GM19328 (cell line): ENCODE data around the gene C15orf62.
A peak's percentile ranks its signal among the peaks of the same experiment; 100 is the strongest.

ENCODE experiments used
- ATAC-seq: cut with Tn5 transposase; IDR thresholded peaks from one replicate; pipeline ENCODE4 v1.9.1; 2021; ENCODE audit warnings: mild to moderate bottlenecking, moderate library complexity; ENCODE audit not compliant: unreplicated experiment

Gene C15orf62

DNA sequence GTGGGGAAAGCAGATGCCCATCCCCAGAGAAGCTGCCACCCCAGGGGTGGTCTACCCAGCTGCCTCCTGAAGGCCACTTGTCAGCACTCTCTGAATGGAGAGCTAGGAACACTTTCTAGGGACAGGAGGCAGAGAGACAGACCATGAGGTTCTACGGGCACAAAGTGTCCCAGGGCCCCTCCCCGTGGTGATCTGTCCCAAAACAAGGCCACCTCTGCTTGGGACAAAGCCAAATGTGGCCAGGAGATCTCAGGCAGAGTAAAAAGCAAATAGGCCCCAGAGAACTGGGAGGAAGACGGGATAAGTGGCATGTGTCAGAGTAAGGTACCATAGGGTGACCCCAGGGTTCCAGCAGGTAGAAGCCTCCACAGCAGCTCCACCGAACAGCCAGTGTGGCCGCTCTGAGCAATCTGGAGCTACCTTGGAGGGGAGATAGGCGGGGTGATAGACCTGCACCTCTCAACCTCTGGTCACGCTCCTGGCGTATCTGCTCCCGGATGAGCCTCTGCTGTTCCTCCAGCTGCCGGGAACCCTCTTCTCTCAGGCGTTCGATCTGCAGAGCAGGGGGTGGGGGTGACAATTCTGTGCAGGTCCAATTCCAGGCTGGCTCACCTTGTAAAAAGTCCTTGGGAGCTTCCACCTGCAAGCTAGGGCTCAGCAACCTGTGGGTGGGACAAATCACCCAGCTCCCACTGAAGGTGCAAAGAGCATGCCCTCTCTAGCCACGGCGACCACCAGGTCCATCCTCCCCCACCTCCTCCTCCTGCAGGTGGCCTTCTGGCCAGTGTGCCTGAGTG is 6.2 kb downstream of the C15orf62 start:
- no peak for ATAC-seq

DNA sequence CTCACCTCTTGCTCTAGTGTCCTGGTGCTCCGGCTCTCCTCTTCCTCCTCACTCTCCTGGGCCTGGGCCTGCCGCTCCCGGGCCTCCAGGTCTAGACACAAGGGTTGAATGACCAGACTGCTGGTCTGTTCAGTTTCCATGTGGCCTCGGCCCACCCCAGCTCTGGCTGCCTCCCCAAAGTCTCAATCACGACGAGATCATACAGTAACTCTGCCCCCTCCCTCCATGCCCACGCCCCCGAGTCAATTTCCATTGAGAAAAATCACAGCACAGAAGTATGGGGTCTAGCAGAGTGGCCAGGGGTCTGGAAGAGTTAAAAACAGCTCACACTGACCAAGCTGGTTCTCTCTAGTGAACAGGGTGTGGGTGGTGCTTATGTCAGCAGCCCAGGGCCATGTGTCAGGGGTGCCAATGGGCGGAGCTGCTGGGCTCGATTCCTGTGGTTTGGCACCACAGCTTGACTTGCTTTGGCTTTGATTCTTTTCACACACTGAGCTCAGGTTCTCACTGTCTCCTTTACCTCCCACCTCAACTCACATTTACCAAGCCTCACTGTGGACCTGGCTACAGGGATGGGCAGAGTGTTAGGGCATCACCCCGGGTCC is 6.9 kb downstream of the C15orf62 start:
- ATAC-seq: no peak

DNA sequence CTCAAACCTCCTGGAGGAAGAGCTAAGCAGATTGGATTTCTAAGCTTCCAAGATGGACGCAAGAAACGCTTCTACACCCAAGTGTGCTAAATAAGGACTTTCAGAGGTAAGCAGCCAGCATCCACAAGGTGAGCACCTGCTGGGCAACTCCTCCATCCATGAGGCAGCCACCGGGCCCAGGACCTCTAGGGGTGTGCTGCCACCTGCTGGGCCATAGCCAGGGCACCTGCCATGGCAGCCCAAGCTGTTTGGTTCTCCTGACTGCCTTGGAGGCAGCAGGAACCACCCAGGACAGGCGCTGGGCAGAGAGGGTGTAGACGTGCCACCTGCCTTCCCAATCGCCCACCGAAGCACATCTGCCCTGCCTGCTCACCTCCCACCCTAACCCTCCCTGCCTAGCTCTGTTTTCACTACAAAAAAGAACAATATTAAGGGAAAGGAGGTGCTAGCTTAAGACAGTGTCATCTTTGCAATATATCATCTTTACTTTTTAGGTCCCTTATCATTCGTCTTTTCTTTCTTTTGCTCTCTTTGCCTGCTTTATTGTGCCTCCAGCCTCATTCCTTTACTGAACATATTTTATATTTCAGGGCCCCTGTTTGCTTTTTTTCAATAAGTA is 12.9 kb downstream of the C15orf62 start:
- ATAC-seq: no peak

DNA sequence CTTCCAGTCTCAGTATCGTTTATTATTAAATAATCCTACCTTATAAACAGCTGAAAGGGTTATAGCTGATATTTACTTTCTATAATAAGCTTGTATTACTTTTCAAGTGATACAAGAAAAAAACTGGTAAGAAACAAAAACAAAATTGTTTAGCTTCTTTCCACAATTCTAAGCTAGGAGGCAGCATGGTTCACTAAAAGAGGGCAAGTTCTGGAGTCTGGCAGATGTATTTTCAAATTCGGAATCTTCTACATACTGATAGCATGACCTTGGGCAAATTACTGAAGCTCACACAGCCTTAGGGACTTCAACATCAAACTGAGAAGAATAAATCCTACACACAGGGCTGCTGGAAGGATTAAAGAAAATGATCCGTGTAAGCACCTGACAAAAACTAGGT is 15.4 kb downstream of the C15orf62 start:
- ATAC-seq: no peak

DNA sequence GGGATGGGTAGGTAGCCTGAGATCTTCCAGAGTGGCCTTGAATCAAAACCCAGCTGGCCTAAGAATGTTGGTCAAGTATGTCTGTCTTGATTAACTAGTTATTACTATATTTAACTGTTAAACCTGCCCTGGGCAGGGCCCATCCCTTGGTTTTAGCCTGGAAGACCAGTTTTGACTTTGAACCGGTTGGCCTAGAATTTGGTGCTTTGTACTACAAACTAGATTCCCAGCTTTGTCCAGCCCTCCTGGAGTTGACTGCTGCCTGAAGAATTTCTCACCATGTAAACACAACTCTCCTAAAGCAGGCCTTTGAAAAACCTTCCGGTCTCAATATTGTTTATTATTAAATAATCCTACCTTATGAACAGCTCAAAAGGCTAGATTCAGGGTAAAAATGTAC is 16.0 kb downstream of the C15orf62 start:
- no peak for ATAC-seq

DNA sequence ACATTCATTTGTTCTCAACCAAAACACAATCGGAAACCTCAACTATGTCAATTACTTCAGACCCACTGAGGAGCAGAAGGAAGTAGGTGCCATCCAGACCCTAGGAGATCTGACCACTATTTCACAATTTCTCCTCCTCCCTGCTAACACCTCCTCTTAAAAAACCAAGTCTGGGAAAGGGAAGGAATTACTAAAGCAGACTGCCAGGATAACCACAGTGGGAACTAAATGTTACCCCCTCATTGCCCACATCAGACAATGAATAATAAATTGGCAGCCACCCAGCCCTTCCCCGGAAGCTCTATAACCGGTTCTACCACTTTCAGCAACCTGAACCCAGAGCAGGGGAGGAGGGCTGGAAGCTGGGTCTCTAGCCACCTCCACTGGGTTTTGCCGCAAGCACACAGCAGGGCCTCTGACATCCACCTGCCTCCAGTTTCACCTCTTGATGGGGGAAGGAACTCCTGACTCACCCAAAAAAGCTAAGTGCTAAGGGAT is 17.6 kb downstream of the C15orf62 start:
- ATAC-seq: no peak

DNA sequence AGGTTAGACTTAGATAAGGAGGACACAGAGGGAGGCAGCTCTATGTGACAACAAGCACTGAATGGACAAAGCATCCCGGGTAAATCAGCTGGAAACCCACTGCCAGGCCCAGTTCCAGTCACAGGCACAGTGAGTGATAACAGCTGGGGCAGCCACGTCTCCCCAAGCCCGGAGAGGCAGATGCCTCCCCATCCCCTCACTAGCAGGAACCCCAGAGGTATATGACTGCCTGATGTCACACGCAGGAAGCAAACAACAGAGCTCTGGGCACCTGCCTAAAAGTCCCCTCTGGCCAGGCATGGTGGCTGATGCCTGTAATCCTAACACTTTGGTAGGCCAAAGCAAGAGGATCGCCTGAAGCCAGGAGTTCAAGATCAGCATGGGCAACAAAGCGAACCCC is 18.2 kb downstream of the C15orf62 start:
- no peak for ATAC-seq

DNA sequence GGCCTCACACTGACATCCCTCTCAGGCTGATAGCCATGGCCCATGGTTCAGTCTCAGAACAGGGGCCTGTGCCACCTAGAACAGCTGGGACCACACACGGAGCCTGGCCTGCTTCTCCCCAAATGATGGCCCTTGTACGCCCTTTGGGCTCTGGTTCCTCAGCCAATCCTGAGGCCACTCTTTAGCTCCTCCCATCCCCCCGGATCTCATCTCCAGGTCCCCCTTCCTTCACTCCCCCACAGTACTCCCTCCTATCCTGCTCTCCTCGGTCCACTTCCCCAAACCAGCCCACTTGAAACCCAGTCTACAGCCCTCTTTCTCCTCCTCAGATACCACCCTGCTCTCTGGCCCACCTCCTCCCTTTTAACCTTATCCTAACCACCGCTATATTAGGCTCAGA is 19.3 kb downstream of the C15orf62 start:
- no peak for ATAC-seq

DNA sequence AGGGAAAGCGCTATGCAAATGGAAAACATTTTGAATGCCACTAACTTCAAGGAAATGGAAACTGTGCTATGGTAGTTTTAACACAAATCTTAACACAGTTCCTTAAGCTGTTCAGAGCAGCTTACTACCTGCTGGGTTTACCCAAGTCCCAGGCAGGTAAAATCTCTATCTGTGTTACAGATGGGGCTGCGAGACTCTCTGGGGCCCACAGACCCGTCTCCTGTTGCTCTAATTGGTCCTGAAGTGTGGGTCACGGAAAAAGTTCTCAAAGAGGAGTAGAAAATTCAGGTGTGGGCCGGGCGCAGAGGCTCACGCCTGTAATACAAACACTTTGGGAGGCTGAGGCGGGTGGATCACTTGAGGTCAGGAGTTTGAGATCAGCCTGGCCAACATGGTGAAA is 20.2 kb downstream of the C15orf62 start:
- no peak for ATAC-seq

DNA sequence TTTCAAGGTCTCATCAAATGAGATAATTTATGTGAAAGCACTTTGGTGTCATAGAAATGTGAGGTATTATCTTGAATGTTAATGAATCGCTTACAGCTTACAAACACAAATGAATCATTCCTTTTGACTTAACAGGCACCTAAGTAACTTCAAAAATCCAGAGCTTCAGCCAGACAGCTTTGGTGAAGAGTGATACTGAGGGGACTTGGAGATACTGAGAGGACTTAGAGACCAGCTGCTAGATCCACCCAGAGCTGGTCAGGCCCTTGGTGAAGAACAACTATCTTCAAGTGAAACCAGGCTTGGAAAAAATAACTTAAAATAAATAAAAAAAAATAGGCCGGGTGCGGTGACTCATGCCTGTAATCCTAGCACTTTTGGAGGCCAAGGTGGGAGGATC is 20.9 kb downstream of the C15orf62 start:
- ATAC-seq: no peak

DNA sequence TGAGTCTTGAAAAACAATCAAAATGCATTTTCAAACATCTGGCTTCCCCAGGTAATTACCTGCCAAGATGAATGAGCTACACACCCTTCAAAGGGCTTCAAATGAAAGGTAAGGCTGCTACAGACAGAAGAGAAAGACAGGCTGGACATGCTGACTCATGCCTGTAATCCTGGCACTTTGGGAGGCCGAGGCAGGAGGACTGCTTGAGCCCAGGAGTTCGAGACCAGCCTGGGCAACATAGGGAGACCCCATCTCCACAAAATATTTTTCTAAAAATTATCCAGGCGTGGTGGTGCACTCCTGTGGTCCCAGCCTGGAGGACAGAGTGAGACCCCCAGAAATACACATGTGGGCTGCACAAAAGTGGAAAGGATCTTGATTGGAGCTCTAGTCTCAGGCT is 22.6 kb downstream of the C15orf62 start:
- no peak for ATAC-seq

DNA sequence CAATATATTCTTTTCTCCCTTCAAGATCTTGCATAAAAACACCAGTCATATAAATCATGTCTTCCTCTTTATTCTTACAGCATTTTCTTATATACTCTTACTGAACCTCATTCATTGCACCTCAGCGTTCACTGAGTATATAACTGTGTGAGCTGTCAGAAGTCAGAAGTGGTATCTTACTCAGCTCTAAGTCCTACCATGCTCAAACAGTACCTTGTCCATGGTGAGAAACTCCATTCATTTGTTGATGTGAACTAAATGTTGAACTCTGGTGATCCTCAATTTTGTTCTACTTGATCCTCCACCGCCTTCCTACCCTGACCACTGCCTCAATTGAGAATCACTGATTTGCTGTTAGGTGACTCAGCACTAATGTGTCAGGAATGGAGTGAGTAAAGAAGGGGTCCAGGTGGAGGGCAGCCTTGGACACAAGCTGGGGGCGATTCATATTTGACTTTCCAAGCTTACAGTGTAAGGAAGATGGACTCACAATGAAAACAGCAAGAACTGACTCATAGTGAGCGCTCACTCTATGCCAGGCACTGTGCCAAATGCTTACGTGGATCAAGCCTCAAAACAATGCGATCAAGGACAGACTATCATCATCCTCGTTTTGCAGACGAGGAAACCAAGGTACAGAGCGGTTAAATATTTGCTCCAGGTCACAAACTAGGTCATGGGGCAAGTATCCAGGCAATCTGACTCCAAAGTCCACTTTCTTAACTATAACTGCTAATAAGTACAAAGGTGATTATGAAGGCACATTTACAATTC is 23.6 kb downstream of the C15orf62 start:
- no peak for ATAC-seq

DNA sequence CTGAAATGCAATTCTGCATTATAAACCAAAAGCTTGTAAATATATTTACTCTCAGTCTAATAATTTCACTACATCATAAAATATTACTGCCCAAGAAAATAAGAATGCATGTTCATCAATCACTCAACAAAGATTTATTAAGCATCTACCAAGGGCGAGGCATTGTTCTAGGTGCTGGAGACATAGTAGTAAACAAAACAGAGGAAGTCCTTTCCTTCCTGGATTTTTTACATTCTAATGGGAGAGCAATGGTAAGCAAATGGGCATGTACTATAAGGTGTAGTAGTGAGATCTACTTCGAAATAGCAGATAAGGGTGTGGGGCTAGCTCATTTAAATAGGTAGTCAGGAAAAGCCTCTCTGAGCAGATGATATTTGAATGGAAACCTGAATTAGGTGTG is 26.3 kb downstream of the C15orf62 start:
- no peak for ATAC-seq

DNA sequence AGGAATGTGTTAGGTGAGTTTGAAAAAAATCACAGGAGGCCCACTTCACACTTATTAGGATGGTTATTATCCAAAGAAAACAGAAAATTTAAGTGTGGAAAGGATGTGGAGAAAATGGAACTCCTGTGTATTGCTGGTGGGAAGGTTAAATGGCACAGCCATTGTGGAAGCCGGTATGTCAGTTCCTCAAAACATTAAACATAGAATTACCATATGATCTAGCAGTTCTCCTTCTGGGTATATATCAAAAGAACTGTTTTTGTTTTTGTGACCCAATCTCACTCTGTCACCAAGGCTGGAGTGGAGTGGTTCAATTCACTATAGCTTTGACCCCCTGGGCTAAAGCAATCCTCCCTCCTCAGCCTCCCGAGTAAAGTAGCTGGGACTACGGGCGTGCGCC is 26.7 kb downstream of the C15orf62 start:
- ATAC-seq: no peak

DNA sequence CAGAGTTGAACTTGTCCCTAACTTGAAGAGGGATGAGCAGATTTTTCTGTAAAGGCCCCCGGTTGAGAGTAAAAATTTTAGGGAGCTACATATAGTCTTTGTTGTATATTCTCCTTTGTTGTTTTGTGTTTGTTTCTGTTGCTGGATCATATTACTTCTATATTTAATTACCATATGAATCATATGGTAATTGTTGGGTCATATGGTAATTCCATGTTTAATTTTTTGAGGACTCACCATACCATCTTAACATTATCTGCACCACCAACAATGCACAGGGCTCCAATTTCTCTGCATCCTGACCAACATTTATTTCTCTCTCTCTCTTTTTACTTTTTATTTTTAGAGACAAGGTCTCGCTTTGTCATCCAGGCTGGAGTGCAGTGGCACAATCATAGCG is 29.7 kb downstream of the C15orf62 start:
- ATAC-seq: no peak

DNA sequence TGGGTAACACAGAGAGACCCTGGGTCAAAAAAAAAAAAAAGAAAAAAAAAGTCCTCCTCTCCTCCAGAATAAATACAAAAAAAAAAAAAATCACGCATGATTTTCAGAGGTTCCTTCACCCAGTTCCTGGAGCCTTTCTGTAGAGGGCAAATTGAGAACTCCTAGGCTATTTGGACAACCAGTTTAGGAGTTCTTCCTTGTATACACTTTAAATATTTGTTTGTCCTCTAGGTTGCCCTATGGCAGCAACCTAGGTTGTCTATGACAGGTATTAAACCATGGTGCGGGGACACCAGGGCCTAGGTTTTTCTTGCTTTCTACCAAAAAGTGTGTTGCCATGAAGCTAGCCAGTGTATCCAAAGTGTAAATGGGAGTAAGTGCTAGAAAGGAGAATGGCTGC is 33.3 kb downstream of the C15orf62 start:
- no peak for ATAC-seq

DNA sequence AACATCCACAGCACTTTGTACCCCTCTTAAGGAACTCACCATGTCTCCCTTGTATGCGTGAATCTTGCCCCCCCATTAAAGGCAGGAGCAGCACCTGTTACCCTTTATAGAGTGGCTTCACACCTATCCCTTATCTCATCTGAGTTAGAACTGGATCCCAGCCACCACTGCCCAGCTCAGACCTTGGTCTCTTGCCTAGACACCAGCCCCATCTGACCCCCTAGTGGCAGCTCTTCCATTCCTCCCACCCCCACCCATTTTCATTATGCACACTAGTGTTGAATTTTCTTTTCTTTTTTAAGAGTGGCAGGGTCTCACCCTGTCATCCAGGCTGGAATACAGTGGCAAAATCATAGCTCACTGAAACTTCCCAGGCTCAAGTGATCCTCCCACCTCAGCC is 33.9 kb downstream of the C15orf62 start:
- no peak for ATAC-seq

DNA sequence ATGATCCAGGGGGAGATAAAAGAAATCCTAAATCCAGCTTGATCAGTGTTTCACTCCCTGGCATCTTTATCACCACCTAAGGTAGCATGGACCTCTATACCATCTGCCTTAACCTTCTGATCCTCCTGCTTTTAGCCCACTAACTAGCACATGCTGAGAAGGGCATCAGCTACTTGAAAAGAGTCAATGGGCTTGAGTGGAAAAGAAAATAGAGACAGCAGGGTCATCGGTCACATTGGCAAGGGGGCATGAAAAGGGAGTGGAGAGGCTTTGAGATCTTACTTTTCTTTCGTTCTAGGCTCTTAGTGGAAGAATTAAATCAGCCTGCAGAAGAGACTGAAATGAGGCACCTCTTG is 36.9 kb downstream of the C15orf62 start:
- no peak for ATAC-seq

DNA sequence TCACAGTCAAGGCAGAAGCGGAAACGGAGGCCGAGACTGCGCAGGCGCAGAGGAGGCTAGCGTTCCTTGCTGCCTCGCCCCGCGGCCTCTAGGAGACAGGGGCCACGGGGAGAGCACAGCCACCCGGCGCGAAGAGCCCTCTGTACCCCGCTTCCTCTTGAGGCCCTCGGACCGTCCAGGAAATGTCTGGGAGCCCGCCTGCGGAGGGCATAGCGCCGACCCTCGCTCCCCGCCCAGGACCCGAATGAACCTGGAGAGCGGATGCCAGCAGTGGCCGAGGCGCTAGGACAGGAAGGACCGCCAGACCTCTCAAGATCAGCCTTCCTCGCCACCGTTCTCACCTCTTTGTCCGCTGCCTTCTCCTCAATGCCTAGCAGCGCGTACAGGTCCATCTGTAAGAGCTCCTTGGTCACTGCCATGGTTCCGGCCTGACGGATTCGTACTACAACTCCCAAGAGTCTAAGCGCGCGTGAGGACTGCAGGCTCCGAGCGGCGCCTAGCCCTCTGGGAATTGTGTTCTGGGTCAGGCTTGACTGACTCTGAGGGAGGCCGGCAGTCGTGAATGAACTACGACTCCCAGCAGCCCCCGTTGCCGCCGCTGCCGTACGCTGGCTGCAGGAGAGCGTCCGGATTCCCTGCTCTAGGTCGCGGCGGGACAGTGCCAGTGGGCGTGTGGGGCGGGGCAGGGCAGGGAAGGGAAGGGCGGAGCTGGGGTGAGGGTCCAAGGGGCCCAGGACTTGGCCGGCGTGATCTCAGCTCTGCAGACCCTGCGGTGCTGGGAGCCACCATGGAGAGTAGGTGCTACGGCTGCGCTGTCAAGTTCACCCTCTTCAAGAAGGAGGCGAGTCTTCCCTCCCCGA is 37.5 kb downstream of the C15orf62 start, which contains the start of the genes DNAJC17 and ZFYVE19:
Gene DNAJC17, minus strand, starts transcription at position 446 of the 860 bp plus-strand sequence. Its CDS starts 27 bp downstream, at position 419.
Gene ZFYVE19, plus strand, starts transcription at position 62 of the 860 bp plus-strand sequence. Its CDS starts 501 bp downstream, at position 563.
- ATAC-seq: peak; percentile 90

DNA sequence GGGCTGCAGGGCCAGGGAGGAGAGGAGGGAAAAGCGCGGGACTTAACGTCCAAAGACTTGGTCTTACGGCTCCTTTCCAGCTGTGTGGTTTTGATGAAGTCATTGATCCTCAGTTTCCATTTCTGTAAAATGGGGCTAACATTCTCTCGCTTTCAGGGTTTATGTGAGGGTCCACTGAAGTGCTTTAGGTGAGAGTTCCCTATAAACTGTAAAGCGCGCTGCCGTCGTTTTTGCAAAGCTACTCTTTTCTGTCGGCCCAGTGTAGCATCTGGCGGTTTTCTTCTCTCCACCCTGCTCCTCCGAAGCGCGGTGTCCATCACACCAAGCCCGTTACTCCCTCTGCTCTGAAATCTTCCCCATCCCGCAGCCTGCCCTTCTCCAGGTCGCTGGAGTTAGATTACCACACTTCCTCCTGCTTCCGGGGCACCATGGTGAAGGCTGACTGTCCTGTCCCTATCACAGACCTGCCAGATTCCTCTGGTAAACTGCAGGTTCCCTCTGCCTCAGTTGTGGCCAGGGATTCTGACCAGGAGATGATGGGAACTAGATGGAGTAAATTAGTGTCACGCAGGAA is 38.2 kb downstream of the C15orf62 start:
- ATAC-seq: no peak
